ENCODE results near the gene SELENON.

GRCh38 chr1:25825605-25826004 is 25.6 kb downstream of the SELENON start:
- TF ChIP-seq, protein P1, sequence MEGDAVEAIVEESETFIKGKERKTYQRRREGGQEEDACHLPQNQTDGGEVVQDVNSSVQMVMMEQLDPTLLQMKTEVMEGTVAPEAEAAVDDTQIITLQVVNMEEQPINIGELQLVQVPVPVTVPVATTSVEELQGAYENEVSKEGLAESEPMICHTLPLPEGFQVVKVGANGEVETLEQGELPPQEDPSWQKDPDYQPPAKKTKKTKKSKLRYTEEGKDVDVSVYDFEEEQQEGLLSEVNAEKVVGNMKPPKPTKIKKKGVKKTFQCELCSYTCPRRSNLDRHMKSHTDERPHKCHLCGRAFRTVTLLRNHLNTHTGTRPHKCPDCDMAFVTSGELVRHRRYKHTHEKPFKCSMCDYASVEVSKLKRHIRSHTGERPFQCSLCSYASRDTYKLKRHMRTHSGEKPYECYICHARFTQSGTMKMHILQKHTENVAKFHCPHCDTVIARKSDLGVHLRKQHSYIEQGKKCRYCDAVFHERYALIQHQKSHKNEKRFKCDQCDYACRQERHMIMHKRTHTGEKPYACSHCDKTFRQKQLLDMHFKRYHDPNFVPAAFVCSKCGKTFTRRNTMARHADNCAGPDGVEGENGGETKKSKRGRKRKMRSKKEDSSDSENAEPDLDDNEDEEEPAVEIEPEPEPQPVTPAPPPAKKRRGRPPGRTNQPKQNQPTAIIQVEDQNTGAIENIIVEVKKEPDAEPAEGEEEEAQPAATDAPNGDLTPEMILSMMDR (IDR thresholded peaks at IDR 0.05), result no peak
- TF ChIP-seq POLR2A (IDR thresholded peaks at IDR 0.05), result no peak
